Subcutaneous abdominal adipose tissue (tissue), 5 donors: Measurements from ENCODE around the gene ZFYVE27.

Experiments
- H3K27ac ChIP-seq: one replicate; pipeline ENCODE4 v1.7.0; 2013; ENCODE audit warnings: low read depth, mild to moderate bottlenecking, inconsistent platforms, low read length, moderate library complexity
- H3K27me3 ChIP-seq, 5 donors: one replicate each; pipeline ENCODE4 v1.7.0; 2013; ENCODE audit warnings: low read length in 5 of 5, inconsistent platforms in 1 of 5; ENCODE audit not compliant: control insufficient read depth in 5 of 5, insufficient read depth in 4 of 5
- H3K36me3 ChIP-seq, 5 donors: one replicate each; pipeline ENCODE4 v1.7.0; 2013; ENCODE audit warnings: low read length in 5 of 5; ENCODE audit not compliant: control insufficient read depth in 5 of 5, insufficient read depth in 5 of 5
- H3K4me1 ChIP-seq, 5 donors: one replicate each; pipeline ENCODE4 v1.7.0; 2013; ENCODE audit warnings: low read length in 5 of 5, mild to moderate bottlenecking in 3 of 5, moderate library complexity in 1 of 5; ENCODE audit not compliant: control insufficient read depth in 5 of 5, insufficient read depth in 5 of 5
- H3K4me3 ChIP-seq, 5 donors: one replicate each; pipeline ENCODE4 v1.7.0; 2013; ENCODE audit warnings: low read length in 5 of 5, low read depth in 1 of 5
- H3K9ac ChIP-seq, 5 donors: one replicate each; pipeline ENCODE4 v1.7.0; 2013; ENCODE audit warnings: low read length in 5 of 5, mild to moderate bottlenecking in 4 of 5, moderate library complexity in 3 of 5
- H3K9me3 ChIP-seq, 5 donors: one replicate each; pipeline ENCODE4 v1.7.0; 2013; ENCODE audit warnings: low read length in 5 of 5; ENCODE audit not compliant: control insufficient read depth in 5 of 5
- donor health status: healthy.
- donor health status: healthy.
- donor health status: healthy.
- donor health status: healthy.
- donor health status: healthy.

Gene ZFYVE27

GRCh38 chr10:97715259-97715874 lies 21.6 kb upstream of the ZFYVE27 start:
- Histone ChIP-seq H3K4me1 (peaks cover 13 to 60% (median 59%) of the 10 kb centered on the region in 5 donors), H3K27me3 (no peaks in the 10 kb centered on the region), H3K36me3 (peaks cover 0 to 9% (median 4%) of the 10 kb centered on the region in 5 donors), H3K9ac (peak overlapping the region in 2 of 5 donors; percentile 65), H3K4me3 (peak overlapping the region in 4 of 5 donors; percentile 67 to 85 (median 73)), H3K27ac (peak overlapping the region; percentile 54), H3K9me3 (no peaks in the 10 kb centered on the region)

GRCh38 chr10:97717627-97718026 lies 19.3 kb upstream of the ZFYVE27 start:
- H3K9me3 ChIP-seq, result no peaks in the 10 kb centered on the region
- H3K4me1 ChIP-seq, result peaks cover 8 to 54% (median 49%) of the 10 kb centered on the region in 5 donors
- H3K27ac ChIP-seq, result no peak overlapping the region
- H3K4me3 ChIP-seq, result no peak overlapping the region
- no peak overlapping the region for H3K9ac ChIP-seq
- H3K27me3 ChIP-seq, result no peaks in the 10 kb centered on the region
- H3K36me3 ChIP-seq, result peaks cover 0 to 9% (median 4%) of the 10 kb centered on the region in 5 donors

- H3K36me3 ChIP-seq, result peaks cover 0 to 9% (median 4%) of the 10 kb centered on the region in 5 donors
- no peaks in the 10 kb centered on the region for H3K9me3 ChIP-seq
- H3K27me3 ChIP-seq, result no peaks in the 10 kb centered on the region
- no peak overlapping the region for H3K4me3 ChIP-seq
- peaks cover 8 to 49% (median 44%) of the 10 kb centered on the region in 5 donors for H3K4me1 ChIP-seq
- H3K9ac ChIP-seq, result no peak overlapping the region
- no peak overlapping the region for H3K27ac ChIP-seq
These were observed 18.8 kb upstream of the ZFYVE27 start for GRCh38 chr10:97718178-97718577.

GRCh38 chr10:97718659-97719142 lies 18.2 kb upstream of the ZFYVE27 start:
- H3K9ac ChIP-seq, result no peak overlapping the region

GRCh38 chr10:97719602-97720001 lies 17.3 kb upstream of the ZFYVE27 start:
- Histone ChIP-seq H3K27me3 (no peaks in the 10 kb centered on the region), H3K4me1 (peaks cover 8 to 38% (median 32%) of the 10 kb centered on the region in 5 donors), H3K4me3 (no peak overlapping the region), H3K36me3 (peaks cover 0 to 9% (median 4%) of the 10 kb centered on the region in 5 donors), H3K9ac (no peak overlapping the region), H3K27ac (no peak overlapping the region), H3K9me3 (no peaks in the 10 kb centered on the region)

More at GRCh38 chr10:97718659-97719142, 18.2 kb upstream of the ZFYVE27 start:
- Histone ChIP-seq H3K27me3 (no peaks in the 10 kb centered on the region), H3K36me3 (peaks cover 0 to 9% (median 4%) of the 10 kb centered on the region in 5 donors), H3K27ac (no peak overlapping the region), H3K9me3 (no peaks in the 10 kb centered on the region), H3K4me3 (no peak overlapping the region), H3K4me1 (peaks cover 8 to 44% (median 40%) of the 10 kb centered on the region in 5 donors)

GRCh38 chr10:97721871-97722780 lies 14.8 kb upstream of the ZFYVE27 start:
- Histone ChIP-seq H3K36me3 (peaks cover 0 to 9% (median 4%) of the 10 kb centered on the region in 5 donors), H3K9ac (no peak overlapping the region), H3K27me3 (no peaks in the 10 kb centered on the region), H3K27ac (no peak overlapping the region), H3K4me3 (no peak overlapping the region), H3K4me1 (peaks cover 8 to 26% (median 19%) of the 10 kb centered on the region in 5 donors), H3K9me3 (no peaks in the 10 kb centered on the region)

- Histone ChIP-seq H3K27ac (no peak overlapping the region), H3K9ac (no peak overlapping the region), H3K27me3 (no peaks in the 10 kb centered on the region), H3K36me3 (peaks cover 0 to under 1% (median 0%) of the 10 kb centered on the region in 5 donors), H3K9me3 (no peaks in the 10 kb centered on the region), H3K4me1 (peaks cover 7 to 21% (median 18%) of the 10 kb centered on the region in 5 donors), H3K4me3 (no peak overlapping the region)
These were observed 13.9 kb upstream of the ZFYVE27 start for GRCh38 chr10:97723001-97723400.

GRCh38 chr10:97724341-97724941 lies 12.5 kb upstream of the ZFYVE27 start:
- peaks cover 0 to 9% (median 5%) of the 10 kb centered on the region in 5 donors for H3K4me1 ChIP-seq
- no peak overlapping the region for H3K9ac ChIP-seq
- H3K27me3 ChIP-seq, result no peaks in the 10 kb centered on the region
- H3K27ac ChIP-seq, result no peak overlapping the region
- no peaks in the 10 kb centered on the region for H3K36me3 ChIP-seq
- H3K4me3 ChIP-seq, result no peak overlapping the region
- H3K9me3 ChIP-seq, result no peaks in the 10 kb centered on the region

- Histone ChIP-seq H3K27ac (no peak overlapping the region), H3K4me3 (peak overlapping the region; percentile 13 to 49 (median 26)), H3K9ac (no peak overlapping the region), H3K36me3 (no peaks in the 10 kb centered on the region), H3K27me3 (no peaks in the 10 kb centered on the region), H3K9me3 (no peaks in the 10 kb centered on the region), H3K4me1 (peaks cover 0 to 8% (median 5%) of the 10 kb centered on the region in 5 donors)
These were observed 10.2 kb upstream of the ZFYVE27 start for GRCh38 chr10:97726636-97727178.
